ENCODE results near the gene MTUS2. TPM values are rescaled to one million over a fixed set of nuclear protein-coding genes. Genes with fewer than 3 reads are reported as not detected.
A peak's percentile ranks its signal among the peaks of the same experiment; 100 is the strongest.

Gene MTUS2
- total RNA-seq, 6 experiments from 2014 or later = 0.07 to 0.15 (median 0.14) TPM; not detected in 1

GRCh38 chr13:29545988-29546387 is 725.8 kb downstream of the MTUS2 start:
- Mint-ChIP-seq H3K9me3 (no peaks in the 10 kb centered on the region), H3K27me3 (ENCODE audit: insufficient read depth) (peaks cover 1% of the 10 kb centered on the region), H3K4me1 (ENCODE audit: low read depth) (peaks cover 87% of the 10 kb centered on the region), H3K36me3 (ENCODE audit: low read depth) (peaks cover 59% of the 10 kb centered on the region), H3K27ac (peak overlapping the region; percentile 76), H3K4me3 (no peak overlapping the region)
- no peak for DNase-seq
- no peak for TF ChIP-seq CTCF (IDR thresholded peaks at IDR 0.05)

DNA sequence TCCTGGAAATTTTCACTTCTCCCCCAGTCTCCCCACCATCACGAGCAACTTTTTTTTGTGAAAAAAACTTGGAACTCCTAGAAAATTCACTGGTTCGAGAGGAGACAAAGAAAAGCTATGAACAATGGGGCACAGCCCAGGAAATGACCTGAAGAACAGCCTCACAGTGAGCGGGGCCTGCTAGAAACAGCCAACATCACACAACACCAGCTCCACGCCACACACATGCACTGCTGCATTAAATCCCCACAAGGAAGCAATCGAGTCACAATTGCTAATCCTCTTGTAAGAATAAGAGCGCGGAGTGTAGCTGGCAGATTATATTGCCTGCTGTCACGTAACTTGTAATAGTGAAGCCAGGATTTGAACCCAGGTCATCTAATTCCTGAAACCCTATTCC is 726.5 kb downstream of the MTUS2 start:
- no peaks in the 10 kb centered on the region for H3K9me3 Mint-ChIP-seq
- H3K27ac Mint-ChIP-seq = peak overlapping the region; percentile 76
- no peak overlapping the region for H3K4me3 Mint-ChIP-seq
- peaks cover 1% of the 10 kb centered on the region; the same call in 1 of the 2 replicates for H3K27me3 Mint-ChIP-seq (ENCODE audit: insufficient read depth)
- peaks cover 58% of the 10 kb centered on the region for H3K36me3 Mint-ChIP-seq (ENCODE audit: low read depth)
- DNase-seq = no peak
- peaks cover 88% of the 10 kb centered on the region for H3K4me1 Mint-ChIP-seq (ENCODE audit: low read depth)
- TF ChIP-seq CTCF (IDR thresholded peaks at IDR 0.05) = no peak

DNA sequence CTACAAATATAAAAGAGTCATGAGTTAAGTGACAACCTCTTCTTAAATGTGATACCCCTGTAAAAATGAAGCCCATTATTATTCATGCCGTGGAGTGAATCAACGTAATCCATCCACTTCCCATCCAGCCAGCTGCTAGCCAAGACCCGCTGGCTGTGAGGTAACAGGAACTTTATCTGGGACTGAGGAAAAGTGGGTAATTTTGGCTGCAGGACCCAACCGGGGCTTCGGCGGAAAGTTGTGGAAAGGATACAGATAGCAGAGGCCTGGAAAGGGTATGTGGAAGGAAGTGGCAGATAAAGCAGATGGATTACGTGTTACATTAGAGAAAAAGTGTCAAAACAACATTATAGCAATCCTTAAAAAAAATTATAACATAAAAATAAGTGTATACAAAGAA is 727.0 kb downstream of the MTUS2 start:
- H3K4me3 Mint-ChIP-seq = no peak overlapping the region
- H3K36me3 Mint-ChIP-seq (ENCODE audit: low read depth) = peaks cover 58% of the 10 kb centered on the region
- H3K4me1 Mint-ChIP-seq (ENCODE audit: low read depth) = peaks cover 93% of the 10 kb centered on the region
- H3K9me3 Mint-ChIP-seq = no peaks in the 10 kb centered on the region
- peaks cover 1% of the 10 kb centered on the region; the same call in 1 of the 2 replicates for H3K27me3 Mint-ChIP-seq (ENCODE audit: insufficient read depth)
- TF ChIP-seq CTCF (IDR thresholded peaks at IDR 0.05) = no peak
- no peak for DNase-seq
- H3K27ac Mint-ChIP-seq = peak overlapping the region; percentile 76

GRCh38 chr13:29548722-29549121 is 728.6 kb downstream of the MTUS2 start:
- peaks cover 64% of the 10 kb centered on the region for H3K36me3 Mint-ChIP-seq (ENCODE audit: low read depth)
- H3K27ac Mint-ChIP-seq = peak overlapping the region; percentile 76
- H3K9me3 Mint-ChIP-seq = no peaks in the 10 kb centered on the region
- DNase-seq = peak; percentile 65
- H3K4me1 Mint-ChIP-seq (ENCODE audit: low read depth) = peaks cover 91% of the 10 kb centered on the region
- H3K4me3 Mint-ChIP-seq = no peak overlapping the region
- H3K27me3 Mint-ChIP-seq (ENCODE audit: insufficient read depth) = peaks cover 1% of the 10 kb centered on the region
- no peak for TF ChIP-seq CTCF (IDR thresholded peaks at IDR 0.05)

DNA sequence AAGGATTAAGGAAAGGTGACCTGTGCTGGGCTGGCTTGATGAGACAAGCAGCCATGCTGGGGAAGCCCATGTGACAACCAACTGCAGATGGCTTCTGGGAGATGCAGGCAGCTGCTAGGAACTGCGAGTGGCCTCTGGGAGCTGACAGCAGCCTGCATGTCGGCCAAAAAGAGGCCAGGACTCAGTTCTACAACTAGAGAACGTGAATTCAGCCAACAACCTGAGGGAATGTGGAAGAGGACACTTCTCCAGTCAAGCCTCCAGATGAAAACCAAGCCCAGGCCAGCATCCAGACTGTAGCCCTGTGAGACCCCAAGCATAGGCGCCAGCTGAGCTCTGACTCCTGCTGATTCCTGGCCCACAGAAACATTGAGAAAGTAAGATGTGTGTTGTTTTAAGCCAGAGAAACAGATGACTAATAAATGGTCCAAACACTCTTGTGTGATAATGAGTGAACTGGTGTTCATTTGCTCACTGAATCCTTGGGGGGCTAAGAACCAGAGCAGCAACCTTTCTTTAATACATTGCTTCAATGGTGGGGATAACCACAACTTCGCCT is 730.4 kb downstream of the MTUS2 start:
- H3K4me1 Mint-ChIP-seq (ENCODE audit: low read depth) = peaks cover 92% of the 10 kb centered on the region
- H3K27ac Mint-ChIP-seq = peak overlapping the region; percentile 46

More for the DNA sequence above, 730.4 kb downstream of the MTUS2 start:
- DNase-seq = no peak
- peaks cover 1% of the 10 kb centered on the region for H3K27me3 Mint-ChIP-seq (ENCODE audit: insufficient read depth)
- H3K9me3 Mint-ChIP-seq = no peaks in the 10 kb centered on the region
- peaks cover 71% of the 10 kb centered on the region for H3K36me3 Mint-ChIP-seq (ENCODE audit: low read depth)
- H3K4me3 Mint-ChIP-seq = no peak overlapping the region
- TF ChIP-seq CTCF (IDR thresholded peaks at IDR 0.05) = no peak

All from HFFc6 (cell line).